HG03097 (cell line): ENCODE data around the gene ENO1.
"Not testable (repeated sequence)": the region's sequence is repeated elsewhere in the genome, so short reads cannot be mapped to it uniquely, and the experiment has no call there.

Source experiments
- ATAC-seq: cut with Tn5 transposase; IDR thresholded peaks from one replicate; pipeline ENCODE4 v1.9.1; 2021; ENCODE audit not compliant: unreplicated experiment, low FRiP score

Gene ENO1

GRCh38 chr1:8897505-8897904 lies 19.0 kb upstream of the ENO1 start:
- not testable (repeated sequence) for ATAC-seq

- ATAC-seq, result not testable (repeated sequence)
Measured at GRCh38 chr1:8896775-8897174, 18.3 kb upstream of the ENO1 start.

GRCh38 chr1:8892026-8892425 lies 13.5 kb upstream of the ENO1 start:
- no peak for ATAC-seq

GRCh38 chr1:8891401-8891800 lies 12.9 kb upstream of the ENO1 start:
- ATAC-seq, result no peak

- no peak for ATAC-seq
Measured at GRCh38 chr1:8889925-8890785, 11.7 kb upstream of the ENO1 start.

- ATAC-seq, result no peak
Measured at GRCh38 chr1:8889103-8889846, 10.8 kb upstream of the ENO1 start.

GRCh38 chr1:8886589-8886988 lies 8.1 kb upstream of the ENO1 start:
- ATAC-seq, result no peak

- ATAC-seq, result not testable (repeated sequence)
Measured at GRCh38 chr1:8886031-8886524, 7.6 kb upstream of the ENO1 start.

GRCh38 chr1:8884105-8884504 lies 5.6 kb upstream of the ENO1 start:
- ATAC-seq, result not testable (repeated sequence)

- ATAC-seq, result no peak
Measured at GRCh38 chr1:8883491-8883890, 5.0 kb upstream of the ENO1 start.

GRCh38 chr1:8879922-8880676 lies 1.6 kb upstream of the ENO1 start:
- no peak for ATAC-seq

- ATAC-seq, result no peak
Measured at GRCh38 chr1:8879464-8879921, 1.0 kb upstream of the ENO1 start.

- ATAC-seq, result peak; percentile 72
Measured at GRCh38 chr1:8878698-8879463, 395 bp upstream of the ENO1 start.

- ATAC-seq, result no peak
Measured at GRCh38 chr1:8876087-8876486, 2.4 kb downstream of the ENO1 start.

GRCh38 chr1:8875216-8875861 lies 3.1 kb downstream of the ENO1 start:
- ATAC-seq, result no peak

- no peak for ATAC-seq
Measured at GRCh38 chr1:8874230-8875201, 4.0 kb downstream of the ENO1 start.

GRCh38 chr1:8873506-8874229 lies 4.8 kb downstream of the ENO1 start:
- no peak for ATAC-seq

- no peak for ATAC-seq
Measured at GRCh38 chr1:8873001-8873400, 5.5 kb downstream of the ENO1 start.
